Measurements from ENCODE around the gene RHOF.

Gene RHOF

DNA sequence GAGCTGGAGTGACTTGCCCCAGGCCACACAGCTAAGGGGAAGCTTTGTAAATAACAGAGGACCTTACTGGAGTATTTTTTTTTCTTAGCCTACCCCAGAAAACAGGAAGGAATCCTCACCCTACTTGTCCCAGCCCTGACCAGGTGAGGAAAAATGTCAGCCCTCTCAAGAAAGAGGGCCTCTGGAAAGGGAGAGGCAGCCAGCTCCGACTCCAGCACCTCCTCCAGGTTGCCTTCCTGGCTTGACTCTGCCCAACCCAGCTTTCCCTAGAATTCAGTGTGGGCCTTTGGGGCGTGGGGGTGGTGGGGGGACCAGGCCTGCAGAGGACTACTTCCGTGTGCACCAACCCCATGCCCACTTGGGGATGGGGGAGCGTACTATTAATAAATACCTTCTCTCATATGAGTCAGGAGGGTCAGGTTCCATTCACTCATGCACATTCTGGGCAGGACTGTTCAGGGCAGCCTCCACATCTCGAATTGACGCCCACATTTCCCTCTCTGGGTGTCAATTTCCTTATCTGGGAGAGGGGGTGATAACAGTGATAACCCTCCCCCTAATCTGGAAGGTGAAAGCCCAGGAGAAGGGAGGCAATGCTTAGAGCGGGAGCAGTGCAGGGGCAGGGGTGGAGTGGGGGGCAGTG is 5.2 kb downstream of the RHOF start:
- DNase-seq (ENCODE audit: low spot score) = no peak
- TF ChIP-seq, protein P1, sequence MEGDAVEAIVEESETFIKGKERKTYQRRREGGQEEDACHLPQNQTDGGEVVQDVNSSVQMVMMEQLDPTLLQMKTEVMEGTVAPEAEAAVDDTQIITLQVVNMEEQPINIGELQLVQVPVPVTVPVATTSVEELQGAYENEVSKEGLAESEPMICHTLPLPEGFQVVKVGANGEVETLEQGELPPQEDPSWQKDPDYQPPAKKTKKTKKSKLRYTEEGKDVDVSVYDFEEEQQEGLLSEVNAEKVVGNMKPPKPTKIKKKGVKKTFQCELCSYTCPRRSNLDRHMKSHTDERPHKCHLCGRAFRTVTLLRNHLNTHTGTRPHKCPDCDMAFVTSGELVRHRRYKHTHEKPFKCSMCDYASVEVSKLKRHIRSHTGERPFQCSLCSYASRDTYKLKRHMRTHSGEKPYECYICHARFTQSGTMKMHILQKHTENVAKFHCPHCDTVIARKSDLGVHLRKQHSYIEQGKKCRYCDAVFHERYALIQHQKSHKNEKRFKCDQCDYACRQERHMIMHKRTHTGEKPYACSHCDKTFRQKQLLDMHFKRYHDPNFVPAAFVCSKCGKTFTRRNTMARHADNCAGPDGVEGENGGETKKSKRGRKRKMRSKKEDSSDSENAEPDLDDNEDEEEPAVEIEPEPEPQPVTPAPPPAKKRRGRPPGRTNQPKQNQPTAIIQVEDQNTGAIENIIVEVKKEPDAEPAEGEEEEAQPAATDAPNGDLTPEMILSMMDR (IDR thresholded peaks at IDR 0.05; ENCODE audit: extremely low read depth, missing control alignments) = no peak

DNA sequence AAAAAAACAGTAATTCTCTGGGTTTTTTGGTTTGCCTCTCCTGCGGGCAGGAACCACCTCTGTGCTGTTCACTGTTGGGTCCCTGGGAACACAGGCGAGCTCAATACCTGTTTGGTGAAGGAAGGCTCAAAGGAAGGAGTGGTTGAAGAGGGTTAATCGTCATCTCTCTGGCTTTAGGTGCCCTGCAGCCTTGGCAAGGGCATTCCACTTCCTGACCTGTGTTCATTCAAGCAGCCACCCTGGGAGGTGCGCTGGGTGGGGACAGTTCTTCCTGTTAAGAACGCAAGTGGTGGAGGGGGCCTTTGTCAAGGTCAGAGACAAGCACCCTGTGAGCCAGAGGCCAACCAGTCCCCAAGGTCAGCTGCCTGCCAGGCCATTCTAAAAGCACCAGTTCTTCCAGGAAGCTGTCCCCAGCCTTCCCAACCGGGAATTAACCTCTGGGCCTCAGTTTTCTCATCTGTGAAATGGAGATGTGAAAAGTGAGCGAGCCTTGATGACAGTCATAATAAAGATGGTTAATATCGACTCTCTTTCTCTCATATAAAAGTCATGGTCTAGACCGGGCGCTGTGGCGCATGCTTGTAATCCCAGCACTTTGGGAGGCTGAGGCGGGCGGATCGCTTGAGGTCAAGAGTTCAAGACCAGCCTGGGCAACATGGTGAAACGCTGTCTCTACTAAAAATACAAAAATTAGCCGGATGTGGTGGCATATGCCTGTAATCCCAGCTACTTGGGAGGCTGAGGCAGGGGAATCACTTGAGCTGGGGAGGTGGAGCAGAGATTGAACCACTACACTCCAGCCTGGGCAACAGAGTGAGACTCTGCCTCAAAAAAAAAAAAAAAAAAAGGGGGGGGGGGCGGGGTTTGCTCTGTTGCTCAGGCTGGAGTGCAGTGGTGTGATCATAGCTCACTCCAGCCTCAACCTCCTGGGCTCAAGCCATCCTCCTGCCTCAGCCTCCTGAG is 6.1 kb downstream of the RHOF start:
- TF ChIP-seq, protein P1 (IDR thresholded peaks at IDR 0.05; ENCODE audit: extremely low read depth, missing control alignments) = no peak
- DNase-seq (ENCODE audit: low spot score) = no peak

DNA sequence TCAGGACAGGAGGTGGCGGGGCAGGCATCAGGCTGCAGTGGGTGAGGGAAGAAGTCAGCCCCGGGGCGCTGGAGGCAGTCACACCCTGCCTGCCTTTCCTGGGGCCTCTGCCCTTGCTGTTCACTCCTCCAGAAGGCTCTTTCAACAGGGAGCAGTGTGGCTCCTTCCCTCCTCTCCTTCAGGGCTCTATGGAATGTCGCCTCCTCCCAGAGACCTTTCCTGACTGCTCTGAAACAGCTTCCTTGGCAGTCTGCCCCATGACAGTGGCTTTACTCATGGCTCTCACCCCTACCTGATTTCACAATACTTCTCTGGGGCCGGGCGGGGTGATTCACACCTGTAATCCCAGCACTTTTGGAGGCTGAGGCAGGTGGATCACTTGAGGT is 7.1 kb downstream of the RHOF start:
- TF ChIP-seq, protein P1 (IDR thresholded peaks at IDR 0.05; ENCODE audit: extremely low read depth, missing control alignments) = no peak
- DNase-seq (ENCODE audit: low spot score) = no peak

DNA sequence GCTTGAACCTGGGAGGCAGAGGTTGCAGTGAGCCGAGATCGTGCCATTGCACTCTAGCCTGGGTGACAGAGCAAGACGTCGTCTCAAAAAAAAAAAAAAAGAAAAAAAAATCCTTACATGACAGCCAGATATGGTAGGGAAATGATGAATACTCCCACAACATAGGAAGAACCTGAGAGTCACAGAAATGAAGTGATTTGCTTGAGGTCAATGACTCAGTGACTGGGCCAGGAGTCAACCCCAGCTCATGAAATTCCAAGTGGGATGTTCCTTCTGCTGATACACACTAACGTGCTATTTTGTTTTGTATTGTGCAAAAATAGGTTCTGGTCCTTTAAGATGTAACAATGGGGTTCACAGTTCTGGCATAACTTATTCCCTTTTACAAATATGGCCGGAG is 9.0 kb downstream of the RHOF start:
- TF ChIP-seq, protein P1 (IDR thresholded peaks at IDR 0.05; ENCODE audit: extremely low read depth, missing control alignments) = no peak
- DNase-seq (ENCODE audit: low spot score) = no peak

DNA sequence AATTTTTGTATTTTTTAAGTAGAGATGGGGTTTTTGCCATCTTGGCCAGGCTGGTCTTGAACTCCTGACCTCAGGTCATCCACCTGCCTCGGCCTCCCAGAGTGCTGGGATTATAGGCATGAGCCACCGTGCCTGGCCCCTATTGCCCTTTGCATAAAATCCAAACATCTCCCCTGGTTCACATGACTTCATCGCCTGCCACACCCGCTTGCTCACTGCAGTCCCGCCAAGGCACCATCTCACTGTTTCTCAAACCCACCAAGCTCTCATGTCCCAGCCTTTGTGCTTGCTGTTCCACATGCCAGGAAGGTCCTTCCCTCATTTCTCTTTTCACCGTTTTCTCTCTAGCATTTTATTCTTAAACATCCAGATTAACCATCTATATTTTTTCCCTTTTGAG is 9.7 kb downstream of the RHOF start:
- TF ChIP-seq, protein P1 (IDR thresholded peaks at IDR 0.05; ENCODE audit: extremely low read depth, missing control alignments) = no peak
- DNase-seq (ENCODE audit: low spot score) = no peak

DNA sequence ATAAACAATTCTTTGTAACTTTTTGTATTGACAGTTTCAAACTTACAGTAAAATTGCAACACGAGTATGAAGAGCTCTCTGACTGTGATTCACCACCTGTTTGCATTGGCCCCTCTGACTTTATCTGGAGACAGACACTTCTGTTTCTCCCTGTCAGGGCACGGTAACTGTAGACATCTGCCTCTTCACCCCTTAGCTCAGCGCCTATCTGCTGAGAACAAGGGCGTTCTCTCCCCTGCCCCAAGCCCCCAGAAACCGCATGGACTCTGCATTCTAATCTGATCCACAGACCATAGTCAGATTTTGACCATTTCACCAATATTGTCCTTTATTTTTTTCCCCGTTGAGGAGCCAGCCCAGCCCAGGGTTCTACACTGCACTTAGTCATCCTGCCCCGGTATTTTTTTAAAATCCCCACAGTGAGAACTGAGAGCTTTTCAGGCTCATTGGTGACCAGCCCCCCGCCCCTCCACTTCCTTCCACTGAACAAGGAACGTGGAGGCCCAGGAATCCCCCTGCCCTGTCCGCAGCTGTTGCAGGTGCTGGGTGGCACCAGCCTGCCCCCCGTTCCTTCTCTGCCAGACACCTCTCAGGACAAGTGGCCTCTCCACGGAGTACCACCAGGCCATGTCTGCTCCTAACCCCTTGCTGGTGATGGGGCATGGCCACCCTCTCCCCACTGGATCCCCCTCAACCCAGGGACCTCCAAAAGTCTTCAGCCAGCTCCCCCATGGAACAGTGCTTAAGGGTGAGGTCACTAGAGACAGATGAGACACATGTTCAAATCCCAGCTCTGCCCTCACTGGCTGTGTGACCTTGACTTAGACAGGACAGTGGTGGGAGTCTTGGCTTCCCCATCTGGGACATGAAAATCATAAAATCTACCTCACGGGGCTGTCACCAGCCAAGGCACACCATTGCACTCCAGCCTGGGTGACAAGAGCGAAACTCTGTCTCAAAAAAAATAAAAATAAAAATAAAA is 11.2 kb downstream of the RHOF start:
- TF ChIP-seq, protein P1 (IDR thresholded peaks at IDR 0.05; ENCODE audit: extremely low read depth, missing control alignments) = no peak
- DNase-seq (ENCODE audit: low spot score) = peak; percentile 71
